Measurements from ENCODE around the gene TMC5.

DNA sequence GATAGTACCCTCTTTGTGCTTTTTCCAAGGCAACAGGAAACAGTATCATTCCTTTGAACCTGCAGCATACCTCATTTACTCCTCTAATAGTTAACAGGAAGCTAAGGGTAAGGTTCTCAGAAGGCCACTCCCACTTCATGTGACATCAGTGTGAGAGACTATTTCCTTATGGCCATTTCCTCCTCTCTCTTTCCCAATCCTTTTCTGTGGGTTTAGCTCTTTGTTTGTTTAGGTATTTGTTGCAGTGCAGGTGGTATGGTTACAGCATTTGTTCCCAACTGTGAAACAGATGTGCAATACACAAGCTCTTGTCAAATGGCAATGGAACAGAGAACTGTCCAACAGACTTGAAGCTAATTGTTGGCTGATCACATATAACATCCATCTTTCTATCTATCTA is 14.7 kb downstream of the TMC5 start:
- TF ChIP-seq, protein P1, sequence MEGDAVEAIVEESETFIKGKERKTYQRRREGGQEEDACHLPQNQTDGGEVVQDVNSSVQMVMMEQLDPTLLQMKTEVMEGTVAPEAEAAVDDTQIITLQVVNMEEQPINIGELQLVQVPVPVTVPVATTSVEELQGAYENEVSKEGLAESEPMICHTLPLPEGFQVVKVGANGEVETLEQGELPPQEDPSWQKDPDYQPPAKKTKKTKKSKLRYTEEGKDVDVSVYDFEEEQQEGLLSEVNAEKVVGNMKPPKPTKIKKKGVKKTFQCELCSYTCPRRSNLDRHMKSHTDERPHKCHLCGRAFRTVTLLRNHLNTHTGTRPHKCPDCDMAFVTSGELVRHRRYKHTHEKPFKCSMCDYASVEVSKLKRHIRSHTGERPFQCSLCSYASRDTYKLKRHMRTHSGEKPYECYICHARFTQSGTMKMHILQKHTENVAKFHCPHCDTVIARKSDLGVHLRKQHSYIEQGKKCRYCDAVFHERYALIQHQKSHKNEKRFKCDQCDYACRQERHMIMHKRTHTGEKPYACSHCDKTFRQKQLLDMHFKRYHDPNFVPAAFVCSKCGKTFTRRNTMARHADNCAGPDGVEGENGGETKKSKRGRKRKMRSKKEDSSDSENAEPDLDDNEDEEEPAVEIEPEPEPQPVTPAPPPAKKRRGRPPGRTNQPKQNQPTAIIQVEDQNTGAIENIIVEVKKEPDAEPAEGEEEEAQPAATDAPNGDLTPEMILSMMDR (IDR thresholded peaks at IDR 0.05), result no peak
- no peak for TF ChIP-seq POLR2AphosphoS5 (IDR thresholded peaks at IDR 0.05)
- TF ChIP-seq EP300 (IDR thresholded peaks at IDR 0.05), result no peak

Measured in sigmoid colon (tissue), 4 donors.